HepG2 (cell line): ENCODE data around the gene CD81. TPM values are rescaled to one million over a fixed set of nuclear protein-coding genes. Genes with fewer than 3 reads are reported as not detected.

Source experiments
- CCDC6 ChIP-seq: sonication (generic); formaldehyde crosslinking; IDR thresholded peaks from 2 replicates; pipeline ENCODE4 v1.8.1; 2022; ENCODE audit warnings: mild to moderate bottlenecking, missing genetic modification reagents, moderate library complexity
- CEBPB ChIP-seq: IDR thresholded peaks from 2 replicates; pipeline ENCODE4 v1.6.1; 2011; ENCODE audit warnings: low read depth, low read length, improper control_type of control experiment, borderline replicate concordance
- CEBPG ChIP-seq: IDR thresholded peaks from 2 replicates; pipeline ENCODE4 v1.6.1; 2016
- HNF4G ChIP-seq, 2 experiments: sonication (generic) in 1 of 2; formaldehyde crosslinking in 1 of 2; IDR thresholded peaks; 2 replicates each; pipeline versions ENCODE4 v1.4.0 to v1.6.1; 2011 to 2020; ENCODE audit warnings: borderline replicate concordance in 2 of 2, low read depth in 2 of 2, mild to moderate bottlenecking in 2 of 2, low read length in 1 of 2, missing genetic modification reagents in 1 of 2, moderate library complexity in 1 of 2
- MEIS2 ChIP-seq: sonication (generic); formaldehyde crosslinking; IDR thresholded peaks from 2 replicates; pipeline ENCODE4 v1.9.0; 2021; ENCODE audit warnings: mild to moderate bottlenecking, missing genetic modification reagents
- NONO ChIP-seq, 2 experiments: fragments of 450-650 bp in 1 of 2; sonication (generic) in 1 of 2; formaldehyde crosslinking in 1 of 2; IDR thresholded peaks in 1 of 2; conservative IDR thresholded peaks in 1 of 2; 2 replicates each; pipeline versions ENCODE4 v1.6.1 to v1.8.0; 2017 to 2022; ENCODE audit warnings: mild to moderate bottlenecking in 1 of 2, missing genetic modification reagents in 1 of 2, moderate library complexity in 1 of 2
- PHB2 ChIP-seq: fragments of 450-650 bp; IDR thresholded peaks from 2 replicates; pipeline ENCODE4 v1.6.1; 2018; ENCODE audit not compliant: partially characterized antibody
- RFX3 ChIP-seq: IDR thresholded peaks from 2 replicates; pipeline ENCODE4 v1.6.1; 2016; ENCODE audit warnings: missing biosample characterization, missing genetic modification reagents
- SATB2 ChIP-seq: sonication (generic); formaldehyde crosslinking; IDR thresholded peaks from 2 replicates; pipeline ENCODE4 v1.5.0; 2020; ENCODE audit warnings: missing genetic modification reagents
- XBP1 ChIP-seq: sonication (generic); formaldehyde crosslinking; IDR thresholded peaks from 2 replicates; pipeline ENCODE4 v1.5.0; 2020; ENCODE audit warnings: missing genetic modification reagents
- ZFY ChIP-seq: sonication (generic); formaldehyde crosslinking; IDR thresholded peaks from 2 replicates; pipeline ENCODE4 v1.4.0; 2020; ENCODE audit warnings: missing genetic modification reagents
- ZNF230 ChIP-seq: sonication (generic); formaldehyde crosslinking; IDR thresholded peaks from 2 replicates; pipeline ENCODE4 v1.4.0; 2020; ENCODE audit warnings: mild to moderate bottlenecking, missing genetic modification reagents
- ZNF263 ChIP-seq: sonication (generic); formaldehyde crosslinking; IDR thresholded peaks from 2 replicates; pipeline ENCODE4 v1.4.0; 2020; ENCODE audit warnings: missing genetic modification reagents
- ZNF292 ChIP-seq: sonication (generic); formaldehyde crosslinking; IDR thresholded peaks from 2 replicates; pipeline ENCODE4 v1.8.1; 2022; ENCODE audit warnings: mild to moderate bottlenecking, low read depth, missing genetic modification reagents, borderline replicate concordance
- ZNF329 ChIP-seq: sonication (generic); formaldehyde crosslinking; IDR thresholded peaks from 2 replicates; pipeline ENCODE4 v1.9.0; 2021; ENCODE audit warnings: low read depth, mild to moderate bottlenecking, missing genetic modification reagents
- ZNF44 ChIP-seq: sonication (generic); formaldehyde crosslinking; IDR thresholded peaks from 2 replicates; pipeline ENCODE4 v1.5.1; 2020; ENCODE audit warnings: mild to moderate bottlenecking, missing genetic modification reagents
- ZNF563 ChIP-seq: sonication (generic); formaldehyde crosslinking; IDR thresholded peaks from 2 replicates; pipeline ENCODE4 v1.8.0; 2022; ENCODE audit warnings: mild to moderate bottlenecking, moderate library complexity, missing genetic modification reagents
- ZNF564 ChIP-seq: sonication (generic); formaldehyde crosslinking; IDR thresholded peaks from 2 replicates; pipeline ENCODE4 v1.8.1; 2023; ENCODE audit warnings: mild to moderate bottlenecking, missing genetic modification reagents
- ZNF644 ChIP-seq: IDR thresholded peaks from 2 replicates; pipeline ENCODE4 v1.6.1; 2016; ENCODE audit warnings: low read depth
- polyA plus RNA-seq, 8 experiments: library from polyadenylated mRNA; depleted of rRNA in 3 of 8; stranded (reverse) in 7 of 8; unstranded in 1 of 8; fragments of >200 nt; fragmentation: Illumina TruSeq in 4 of 8; extraction: Trizol in 4 of 8; gene quantifications; 2 replicates each; pipeline versions ENCODE4 v1.2.1 to v1.2.3, GENCODE V29; 2011 to 2016; ENCODE audit warnings: low read depth in 4 of 8, missing spikeins in 1 of 8, mixed read lengths in 1 of 8; ENCODE audit not compliant: insufficient read depth in 1 of 8
- total RNA-seq, 5 experiments: library from RNA; depleted of rRNA; stranded (reverse); fragments of >200 nt; fragmentation: Illumina TruSeq; extraction: Trizol; gene quantifications; 2 replicates each; pipeline ENCODE4 v1.2.3, GENCODE V29; 2016; ENCODE audit warnings: low read depth in 1 of 5
- TF ChIP-seq, protein P1 (sequence below): sonication (generic); formaldehyde crosslinking; IDR thresholded peaks from 2 replicates; pipeline ENCODE4 v1.5.0; 2020; ENCODE audit warnings: missing genetic modification reagents

Gene CD81
- total and polyA plus RNA-seq, 2 of the 13 experiments (the other 11 are each of a cell fraction or from before 2014, with no cell fraction given): not detected

DNA sequence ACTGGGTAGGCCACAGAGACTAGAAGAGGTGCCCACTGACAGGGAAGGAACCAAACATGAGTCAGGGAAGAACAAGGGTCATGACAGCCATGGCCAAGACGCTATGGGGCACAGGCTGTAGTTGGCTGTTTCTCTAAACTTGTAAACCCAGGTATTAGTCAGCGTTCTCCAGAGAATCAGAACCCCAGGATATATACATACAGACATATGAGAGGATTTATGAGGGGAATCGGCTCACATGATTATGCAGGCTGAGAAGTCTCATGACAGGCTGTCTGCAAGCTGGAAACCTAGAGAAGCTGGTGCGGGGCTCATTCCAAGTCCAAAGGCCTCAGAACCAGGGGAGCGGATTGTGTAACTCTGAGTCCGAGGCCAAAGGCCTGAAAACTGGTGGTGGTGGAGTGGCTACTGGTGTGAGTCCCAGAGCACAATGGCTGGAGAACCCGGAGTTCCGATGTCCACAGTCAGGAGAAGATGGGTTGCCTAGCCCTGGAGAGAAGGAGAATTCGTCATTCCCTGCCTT lies 29.7 kb upstream of the CD81 start (continued):
- TF ChIP-seq XBP1: no peak
- TF ChIP-seq HNF4G (IDR thresholded peaks at IDR 0.05; ENCODE audit: borderline replicate concordance, low read depth, low read length): peak; percentile 67; the same call in 1 of the 2 replicates
- TF ChIP-seq HNF4G (CRISPR knock-in tag; IDR thresholded peaks at IDR 0.05; ENCODE audit: borderline replicate concordance, low read depth): no peak
- TF ChIP-seq RFX3: no peak
- no peak for TF ChIP-seq CCDC6 (CRISPR knock-in tag)
- no peak for TF ChIP-seq ZNF329
- no peak for TF ChIP-seq MEIS2 (CRISPR knock-in tag)
- TF ChIP-seq ZNF44 (CRISPR knock-in tag): no peak
- no peak for TF ChIP-seq SATB2 (CRISPR knock-in tag)
- TF ChIP-seq ZNF564 (CRISPR knock-in tag): peak; percentile 92
- no peak for TF ChIP-seq ZNF230 (CRISPR knock-in tag)
- TF ChIP-seq PHB2: no peak
- no peak for TF ChIP-seq NONO (IDR thresholded peaks at IDR 0.05)
- no peak for TF ChIP-seq NONO (CRISPR knock-in tag; conservative IDR thresholded peaks at IDR 0.05)
- TF ChIP-seq ZNF292: no peak
- TF ChIP-seq ZFY (CRISPR knock-in tag): no peak
- no peak for TF ChIP-seq ZNF263 (CRISPR knock-in tag)
- TF ChIP-seq ZNF644: no peak
- peak; percentile 52; the same call in 1 of the 2 replicates for TF ChIP-seq CEBPB
- TF ChIP-seq, protein P1, sequence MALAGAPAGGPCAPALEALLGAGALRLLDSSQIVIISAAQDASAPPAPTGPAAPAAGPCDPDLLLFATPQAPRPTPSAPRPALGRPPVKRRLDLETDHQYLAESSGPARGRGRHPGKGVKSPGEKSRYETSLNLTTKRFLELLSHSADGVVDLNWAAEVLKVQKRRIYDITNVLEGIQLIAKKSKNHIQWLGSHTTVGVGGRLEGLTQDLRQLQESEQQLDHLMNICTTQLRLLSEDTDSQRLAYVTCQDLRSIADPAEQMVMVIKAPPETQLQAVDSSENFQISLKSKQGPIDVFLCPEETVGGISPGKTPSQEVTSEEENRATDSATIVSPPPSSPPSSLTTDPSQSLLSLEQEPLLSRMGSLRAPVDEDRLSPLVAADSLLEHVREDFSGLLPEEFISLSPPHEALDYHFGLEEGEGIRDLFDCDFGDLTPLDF (CRISPR knock-in tag): no peak
- TF ChIP-seq ZNF563 (CRISPR knock-in tag): no peak
- peak; percentile 32 for TF ChIP-seq CEBPG (CRISPR knock-in tag)
